Endothelial cell of umbilical vein (primary cell): ENCODE measurements around the gene LRRC3C.
A peak's percentile ranks its signal among the peaks of the same experiment; 100 is the strongest.

Experiments
- CTCF ChIP-seq, 2 donors: IDR thresholded peaks; 1 replicate in 1 of 2; 2 replicates in 1 of 2; pipeline ENCODE4 v1.5.1; 2011; ENCODE audit warnings: low read length in 2 of 2, mild to moderate bottlenecking in 2 of 2, moderate library complexity in 2 of 2, control low read depth in 1 of 2, inconsistent platforms in 1 of 2, low read depth in 1 of 2; ENCODE audit not compliant: insufficient read depth in 1 of 2; ENCODE audit errors: extremely low read depth in 1 of 2
- EZH2 ChIP-seq: IDR thresholded peaks from 2 replicates; pipeline ENCODE4 v1.6.1; 2012; ENCODE audit warnings: borderline replicate concordance, low read depth, mild to moderate bottlenecking, moderate library complexity, low read length, inconsistent platforms; ENCODE audit not compliant: severe bottlenecking
- GATA2 ChIP-seq: IDR thresholded peaks from 2 replicates; pipeline ENCODE4 v1.7.0; 2011; ENCODE audit warnings: low read depth, mild to moderate bottlenecking, moderate library complexity, mixed read lengths, low read length; ENCODE audit not compliant: insufficient read length, insufficient read depth
- JUN ChIP-seq: IDR thresholded peaks from 2 replicates; pipeline ENCODE4 v1.6.1; 2011; ENCODE audit warnings: borderline replicate concordance, low read depth; ENCODE audit not compliant: insufficient read length, insufficient read depth
- MAX ChIP-seq: IDR thresholded peaks from 2 replicates; pipeline ENCODE4 v1.6.1; 2011; ENCODE audit not compliant: insufficient read depth, insufficient read length
- MYC ChIP-seq: IDR thresholded peaks from one replicate; pipeline ENCODE4 v1.6.1; 2011; ENCODE audit warnings: mild to moderate bottlenecking, low read depth, low read length
- POLR2A ChIP-seq: IDR thresholded peaks from 2 replicates; pipeline ENCODE4 v1.6.1; 2012; ENCODE audit warnings: low read depth, mild to moderate bottlenecking, control low read depth, low read length

- TF ChIP-seq CTCF (IDR thresholded peaks at IDR 0.05; ENCODE audit: extremely low read depth in 1 of 2, insufficient read depth in 1 of 2, low read depth in 1 of 2, low read length in 2 of 2) (peak; percentile 73 to 77), POLR2A (peak; percentile 75), GATA2 (no peak), EZH2 (no peak), MAX (peak; percentile 62), JUN (peak; percentile 76), MYC (no peak)
Observed at GRCh38 chr17:39980351-39981206, 53.0 kb downstream of the LRRC3C start, which contains the start of gene PSMD3.
